ENCODE results near the gene ACVR1B. TPM values are rescaled to one million over a fixed set of nuclear protein-coding genes. Genes with fewer than 3 reads are reported as not detected.

The ACVR1B gene
- total and polyA plus RNA-seq, 9 of the 15 experiments (the other 6 are each of a cell fraction or from before 2014, with no cell fraction given) = 0.97 to 15.1 (median 6.8) TPM

GRCh38 chr12:52032804-52033445, 81.4 kb downstream of the ACVR1B start (continued):
- TF ChIP-seq MAZ (CRISPR knock-in tag; conservative IDR thresholded peaks at IDR 0.05 in 1 of 2, IDR thresholded peaks at IDR 0.05 in 1 of 2) (peak; percentile 82 to 83; a peak in 3 of 4 replicates), ETS1 (conservative IDR thresholded peaks at IDR 0.05; ENCODE audit: control insufficient read depth, low read depth, low read length) (0 out of 2 replicates have a peak, but pooled peaks have one; percentile 76), ZNF639 (CRISPR knock-in tag; conservative IDR thresholded peaks at IDR 0.05 in 1 of 2, IDR thresholded peaks at IDR 0.05 in 1 of 2) (peak in 1 of 2 experiments; percentile 64; a peak in 1 of 4 replicates), ZNF592 (IDR thresholded peaks at IDR 0.05) (no peak), SRSF1 (IDR thresholded peaks at IDR 0.05; ENCODE audit: low read depth, low read length) (no peak), ZC3H11A (IDR thresholded peaks at IDR 0.05; ENCODE audit: low read depth, low read length) (no peak), CREM (IDR thresholded peaks at IDR 0.05; ENCODE audit: low read depth) (peak; percentile 93), RCOR1 (IDR thresholded peaks at IDR 0.05; ENCODE audit: borderline replicate concordance in 1 of 2, low read depth in 2 of 2, low read length in 2 of 2) (peak in 1 of 2 experiments; percentile 29; a peak in 1 of 4 replicates), BCL6 (CRISPR knock-in tag; IDR thresholded peaks at IDR 0.05) (no peak), E2F5 (CRISPR knock-in tag; IDR thresholded peaks at IDR 0.05) (no peak), ATF3 (IDR thresholded peaks at IDR 0.05) (peak; percentile 51; the same call in 1 of the 2 replicates), ATF3 (CRISPR knock-in tag; conservative IDR thresholded peaks at IDR 0.05) (no peak), ATF7 (IDR thresholded peaks at IDR 0.05) (peak; percentile 98), NRF1 (conservative IDR thresholded peaks at IDR 0.05 in 1 of 2, IDR thresholded peaks at IDR 0.05 in 1 of 2) (peak; percentile 88 to 89), L3MBTL2 (IDR thresholded peaks at IDR 0.05) (peak; percentile 70; the same call in 1 of the 2 replicates), CREB1 (IDR thresholded peaks at IDR 0.05) (peak; percentile 79), CREB1 (CRISPR knock-in tag; IDR thresholded peaks at IDR 0.05) (peak; percentile 79; the same call in 1 of the 2 replicates), FOSL1 (tag; conservative IDR thresholded peaks at IDR 0.05) (0 out of 2 replicates have a peak, but pooled peaks have one; percentile 24)
